Epidermal melanocyte (primary cell): ENCODE data around the gene STK24.

Experiments used
- DNase-seq: peaks from one replicate; pipeline ENCODE4 v3.0.0; 2011; ENCODE audit warnings: low spot score; ENCODE audit not compliant: insufficient read length

STK24 gene

DNA sequence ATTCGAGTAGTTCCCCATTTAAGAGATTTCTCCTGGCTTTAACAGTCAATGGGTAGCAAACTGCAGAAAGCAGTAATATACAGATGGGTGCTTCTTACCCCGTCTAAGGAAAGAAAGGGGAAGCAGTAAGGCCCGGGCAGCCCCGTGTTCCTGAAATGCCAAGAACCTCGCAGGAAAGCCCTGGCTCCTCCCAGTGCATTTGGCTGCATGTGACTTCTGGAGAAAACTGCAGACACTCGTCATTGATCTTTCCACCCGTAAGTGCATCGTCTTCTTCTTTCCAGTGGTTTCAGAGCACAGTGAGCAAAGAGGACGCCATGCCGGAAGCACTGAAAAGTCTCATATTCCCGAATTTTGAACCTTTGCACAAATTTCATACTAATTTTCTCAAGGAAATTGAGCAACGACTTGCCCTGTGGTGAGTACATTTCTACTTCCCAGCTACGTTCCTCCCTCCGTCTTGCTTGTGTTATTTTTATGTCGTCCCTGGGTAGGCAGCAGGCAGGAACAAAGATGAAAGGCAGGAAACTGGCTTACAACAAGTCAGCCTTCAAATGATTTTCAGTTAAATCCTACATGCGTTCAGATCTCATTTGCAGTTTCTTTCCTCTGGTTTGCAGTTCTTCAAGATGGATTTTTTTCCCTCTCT is 165.2 kb downstream of the STK24 start:
- DNase-seq: no peak

GRCh38 chr13:98411013-98411412 is 165.9 kb downstream of the STK24 start:
- no peak for DNase-seq

- DNase-seq: no peak
These were observed 166.3 kb downstream of the STK24 start for GRCh38 chr13:98410612-98411011.

GRCh38 chr13:98409281-98409680 is 167.6 kb downstream of the STK24 start:
- no peak for DNase-seq

- DNase-seq: no peak
These were observed 169.3 kb downstream of the STK24 start for GRCh38 chr13:98407575-98407974.

DNA sequence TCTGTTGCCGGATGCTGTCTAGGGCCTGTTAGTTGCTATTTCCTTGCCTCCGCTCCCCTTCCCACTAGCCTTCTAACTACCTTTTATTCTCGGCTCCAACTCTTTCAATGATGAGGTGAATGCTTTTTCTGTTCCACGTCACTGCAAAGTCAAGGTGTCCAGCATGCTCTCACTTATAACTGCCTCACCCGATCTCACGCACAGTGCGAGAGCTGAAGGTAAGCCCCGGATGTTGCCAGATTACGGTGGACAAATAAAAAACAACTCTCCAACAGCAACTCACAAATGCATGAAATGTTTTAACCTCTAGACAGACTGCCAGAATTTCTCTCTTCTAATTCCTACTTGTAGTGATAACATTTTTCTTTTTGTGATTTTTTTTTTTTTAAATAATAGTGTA is 169.9 kb downstream of the STK24 start:
- no peak for DNase-seq

GRCh38 chr13:98406427-98406826 is 170.5 kb downstream of the STK24 start:
- DNase-seq: no peak

DNA sequence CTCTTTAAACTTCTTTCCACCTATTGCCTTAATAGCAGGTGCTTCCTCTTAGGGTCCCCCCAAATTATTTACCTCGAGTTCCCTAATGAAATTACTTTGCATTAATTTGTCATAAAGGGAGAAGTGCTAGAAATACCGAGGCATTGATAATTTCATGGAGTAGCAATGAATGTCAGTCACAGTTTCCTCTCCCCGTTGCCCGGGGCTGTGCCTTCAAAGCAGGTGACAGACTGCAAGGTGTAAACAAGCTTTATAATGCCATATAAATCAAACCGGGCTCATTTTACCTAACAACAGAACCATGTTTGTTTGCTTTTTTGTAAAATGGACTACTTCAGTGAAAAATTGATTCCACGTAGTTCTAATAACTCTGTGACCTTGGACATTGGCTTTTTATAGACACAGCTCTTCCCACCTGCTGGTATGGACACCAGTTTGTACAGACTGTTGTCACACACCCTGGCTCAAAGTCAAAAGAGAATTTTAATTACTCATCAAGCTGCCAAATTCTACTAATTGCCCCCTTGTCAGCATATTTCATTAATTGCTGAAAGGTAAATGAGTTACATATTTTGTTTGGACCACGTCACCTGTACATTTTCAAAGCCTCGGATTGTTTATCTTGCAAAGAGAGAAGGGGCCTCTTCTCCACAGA is 171.1 kb downstream of the STK24 start:
- no peak for DNase-seq

GRCh38 chr13:98405107-98405571 is 171.8 kb downstream of the STK24 start:
- no peak for DNase-seq

DNA sequence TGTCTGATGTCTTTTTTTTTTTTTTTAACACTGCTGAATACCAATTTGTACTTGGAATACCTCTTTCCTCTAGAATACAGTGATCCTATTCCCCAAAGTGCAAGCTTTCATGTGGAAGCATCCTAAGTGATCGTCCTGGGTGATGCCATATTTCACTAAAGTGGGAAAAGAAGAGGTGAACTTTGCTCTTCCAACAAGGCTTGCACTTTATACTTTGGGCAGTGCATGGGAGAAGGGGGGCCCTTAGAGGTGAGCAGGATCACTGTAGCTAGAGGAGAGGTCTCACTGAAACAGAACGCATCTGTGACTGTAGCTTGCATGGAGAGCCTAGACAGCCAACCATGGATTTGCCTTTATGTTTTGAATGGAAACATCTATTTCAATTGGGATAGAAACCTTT is 173.8 kb downstream of the STK24 start:
- DNase-seq: no peak

- no peak for DNase-seq
These were observed 175.0 kb downstream of the STK24 start for GRCh38 chr13:98401934-98402333.

- peak; percentile 27 for DNase-seq
These were observed 177.2 kb downstream of the STK24 start for GRCh38 chr13:98399756-98400155.

DNA sequence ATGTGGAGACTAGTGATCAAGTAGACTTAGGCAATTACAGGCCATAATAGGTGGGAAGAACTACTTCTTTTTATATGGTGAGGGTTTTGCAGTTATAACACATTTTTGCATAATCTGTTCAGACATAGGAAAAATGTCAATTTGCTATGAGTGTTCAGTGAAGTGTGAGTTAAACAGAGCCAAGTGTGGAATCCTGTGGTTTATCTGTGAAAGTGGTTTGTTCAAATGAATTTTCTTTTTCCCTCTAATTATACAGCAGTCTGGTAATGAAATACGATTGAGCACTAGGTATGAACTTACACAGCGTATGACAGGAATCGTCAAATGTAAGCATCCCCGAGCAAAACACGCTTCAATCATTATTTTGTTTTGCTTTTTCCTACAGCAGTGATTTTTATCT is 178.3 kb downstream of the STK24 start:
- DNase-seq: no peak

DNA sequence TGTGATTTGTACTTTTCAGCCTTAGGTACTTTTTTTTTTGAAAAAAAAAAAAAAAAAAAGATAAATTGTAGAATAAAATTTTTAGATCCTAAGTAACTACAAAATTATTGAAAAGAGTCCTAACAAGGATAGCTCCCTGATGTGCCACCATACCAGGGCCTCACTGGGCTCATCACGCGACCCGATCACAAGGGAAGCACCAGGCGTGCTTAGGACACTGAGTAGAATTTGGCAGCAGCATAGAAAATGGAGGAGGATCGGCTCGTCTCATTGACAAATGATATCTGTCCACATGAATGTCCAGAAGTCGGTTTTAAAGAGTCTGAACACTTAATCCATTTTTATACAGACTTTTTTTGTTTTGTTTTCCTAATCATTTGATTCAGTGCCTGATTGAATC is 179.0 kb downstream of the STK24 start:
- no peak for DNase-seq

DNA sequence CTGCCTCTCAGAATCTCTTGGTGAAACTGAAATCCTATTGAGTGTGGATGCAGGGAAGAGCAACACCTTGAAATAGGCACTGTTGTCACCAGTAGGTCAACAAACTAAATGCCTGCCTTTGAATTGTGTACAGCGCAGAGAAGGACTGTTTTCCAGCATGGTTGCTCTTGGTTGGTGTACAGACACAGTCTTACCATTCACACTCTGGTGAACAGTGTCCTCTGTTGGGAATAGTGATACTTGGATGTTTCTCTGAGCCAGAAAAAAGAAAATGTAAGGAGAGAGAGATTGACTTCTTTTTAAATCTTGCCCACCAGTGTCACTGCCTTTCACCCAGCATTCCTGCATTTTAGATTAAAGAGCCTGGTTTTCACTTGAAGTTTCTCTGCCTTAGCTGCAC is 179.7 kb downstream of the STK24 start:
- DNase-seq: no peak

- DNase-seq: no peak
These were observed 180.7 kb downstream of the STK24 start for GRCh38 chr13:98396071-98396710.
